Myocyte (in vitro differentiated cells): ENCODE data around the gene BRD1. TPM values are rescaled to one million over a fixed set of nuclear protein-coding genes. Genes with fewer than 3 reads are reported as not detected.

ENCODE experiments used
- DNase-seq: peaks from one replicate; pipeline ENCODE4 v3.0.0-alpha.2; 2012; ENCODE audit warnings: low read depth
- polyA plus RNA-seq: library from polyadenylated mRNA; unstranded; fragments of >200 nt; gene quantifications from one replicate; pipeline ENCODE4 v1.2.1, GENCODE V29; 2012; ENCODE audit warnings: missing spikeins
- total RNA-seq: library from RNA; depleted of rRNA; stranded (reverse); fragments of >200 nt; gene quantifications from 2 replicates; pipeline ENCODE4 v1.2.3, GENCODE V29; 2014

Gene BRD1
- total RNA-seq = 20.1 and 21.4 TPM in 2 replicates
- polyA plus RNA-seq = 15.5 TPM

DNA sequence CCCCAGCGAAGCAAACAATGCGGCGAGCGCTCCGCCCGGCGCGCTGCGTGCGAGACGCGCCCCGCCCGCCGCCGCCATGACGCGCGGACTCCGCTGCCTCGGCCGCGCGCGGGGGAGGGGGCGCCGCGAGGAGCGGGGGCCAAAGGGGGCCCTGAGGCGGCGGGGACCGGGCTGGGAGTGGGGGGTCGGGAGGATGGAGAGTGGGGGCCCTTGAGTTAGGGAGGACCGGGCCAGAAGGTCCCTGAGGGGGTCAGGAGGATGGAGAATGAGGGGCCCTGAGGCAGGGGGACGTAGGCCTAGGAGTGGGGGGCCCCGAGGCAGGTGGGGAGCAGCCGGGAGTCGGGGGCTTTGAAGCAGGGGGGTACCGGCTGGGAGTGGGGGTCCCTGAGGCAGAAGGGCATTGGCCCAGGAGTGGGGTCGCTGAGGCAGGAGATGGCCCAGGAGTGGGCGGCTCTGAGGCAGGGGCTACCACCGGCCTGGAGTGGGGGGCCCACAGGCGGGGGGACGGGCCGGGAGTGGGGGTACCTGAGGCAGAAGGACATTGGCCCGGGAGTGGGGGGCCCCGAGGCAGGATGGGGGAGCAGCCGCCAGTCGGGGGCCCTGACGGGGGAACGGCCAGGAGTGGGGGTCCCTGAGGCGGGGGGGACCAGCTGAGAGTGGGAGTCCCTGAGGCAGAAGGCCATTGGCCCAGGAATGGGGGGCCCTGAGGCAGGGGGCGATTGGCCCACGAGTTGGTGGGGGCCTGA is at the start of gene BRD1:
TSS of gene BRD1 (minus strand) at position 21 of the 746 bp plus-strand sequence. CDS start 3,556 bp downstream, outside the sequence.
- DNase-seq = peak; percentile 77

GRCh38 chr22:49873228-49873940 is 45.7 kb upstream of the BRD1 start:
- DNase-seq = no peak

GRCh38 chr22:49872347-49872746 is 44.7 kb upstream of the BRD1 start:
- DNase-seq = no peak

DNA sequence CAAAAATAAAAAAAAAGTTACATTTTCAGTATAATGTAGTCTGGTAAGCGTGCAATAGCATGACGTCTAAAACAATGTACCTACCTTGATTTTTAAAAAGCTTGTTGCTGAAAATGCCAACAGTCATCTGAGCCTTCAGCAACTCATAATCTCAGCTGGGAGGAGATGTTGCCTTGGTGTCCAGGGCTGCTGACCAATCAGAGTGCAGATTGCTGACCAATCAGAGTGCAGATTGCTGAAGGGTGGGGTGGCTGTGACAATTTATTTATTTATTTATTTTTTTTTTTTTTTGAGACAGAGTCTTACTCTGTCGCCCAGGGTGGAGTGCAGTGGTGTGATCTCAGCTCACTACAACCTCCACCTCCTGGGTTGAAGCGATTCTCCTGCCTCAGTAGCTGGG is 43.8 kb upstream of the BRD1 start:
- no peak for DNase-seq

GRCh38 chr22:49869845-49870712 is 42.4 kb upstream of the BRD1 start:
- DNase-seq = no peak

- no peak for DNase-seq
Measured at GRCh38 chr22:49869086-49869830, 41.6 kb upstream of the BRD1 start.

DNA sequence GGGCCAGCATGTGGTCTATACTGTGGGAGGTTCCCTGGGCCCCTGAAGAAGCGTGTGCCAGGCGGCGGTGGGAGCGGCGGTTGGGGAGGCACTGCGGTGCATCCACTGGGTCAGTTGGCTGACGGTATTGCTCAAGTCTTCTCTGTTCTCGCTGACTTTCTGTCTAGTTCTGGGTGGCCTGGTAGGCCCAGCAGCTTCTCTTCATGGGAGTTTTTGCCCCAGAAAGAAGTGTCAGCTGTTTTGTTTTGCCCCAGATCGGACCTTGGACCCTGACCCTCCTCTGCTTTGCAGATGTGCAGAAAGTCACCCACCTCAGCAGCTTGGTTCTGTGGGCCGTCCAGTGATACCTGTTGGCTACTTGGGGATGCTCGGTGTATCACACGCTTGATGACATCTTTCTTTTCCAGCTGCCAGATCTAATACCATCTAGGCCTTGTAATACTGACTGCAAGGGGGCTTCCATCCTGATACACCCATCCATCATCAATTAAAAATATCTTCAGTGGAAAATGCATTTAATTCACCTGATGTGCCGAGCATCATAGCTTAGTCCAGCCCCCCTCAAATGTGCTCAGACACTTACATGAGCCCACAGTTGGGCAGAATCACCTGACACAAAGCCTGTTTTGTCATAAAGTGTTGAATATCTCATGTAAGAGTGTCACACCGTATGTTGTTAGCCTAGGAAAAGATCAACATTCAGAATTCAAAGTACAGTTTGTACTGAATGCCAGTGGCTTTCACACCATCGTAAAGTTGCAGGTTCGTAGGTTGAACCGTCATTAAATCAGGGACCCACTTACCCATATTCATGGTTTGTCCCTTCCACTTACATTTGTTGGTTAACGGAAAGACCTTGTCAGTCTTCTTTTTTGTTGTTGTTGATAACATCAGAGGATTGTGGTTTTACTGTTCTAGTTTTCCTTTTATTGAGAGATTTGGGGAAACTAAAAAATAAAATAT is 39.9 kb upstream of the BRD1 start:
- no peak for DNase-seq

GRCh38 chr22:49866646-49867045 is 39.0 kb upstream of the BRD1 start:
- DNase-seq = no peak

GRCh38 chr22:49866134-49866533 is 38.5 kb upstream of the BRD1 start:
- DNase-seq = no peak

DNA sequence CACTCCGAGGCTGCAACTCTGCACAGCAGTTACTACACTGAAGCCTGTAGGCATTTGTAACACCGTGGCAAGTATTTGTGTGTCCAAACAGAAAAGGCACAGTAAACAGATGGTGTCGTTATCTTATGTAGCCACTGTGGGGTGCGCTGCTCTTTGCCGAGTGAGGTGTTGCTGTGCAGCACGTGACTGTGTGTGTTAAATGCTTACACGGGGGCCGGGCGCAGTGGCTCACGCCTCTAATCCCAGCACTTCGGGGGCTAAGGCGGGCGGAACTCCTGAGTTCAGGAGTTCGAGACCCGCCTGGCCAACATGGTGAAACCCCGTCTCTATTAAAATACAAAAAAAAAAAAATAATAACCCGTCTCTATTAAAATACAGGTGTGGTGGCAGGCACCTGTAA is 37.5 kb upstream of the BRD1 start:
- no peak for DNase-seq

- DNase-seq = peak; percentile 40
Measured at GRCh38 chr22:49863931-49864330, 36.3 kb upstream of the BRD1 start.

GRCh38 chr22:49862496-49862776 is 34.8 kb upstream of the BRD1 start:
- no peak for DNase-seq

GRCh38 chr22:49861642-49862495 is 34.2 kb upstream of the BRD1 start:
- DNase-seq = no peak

DNA sequence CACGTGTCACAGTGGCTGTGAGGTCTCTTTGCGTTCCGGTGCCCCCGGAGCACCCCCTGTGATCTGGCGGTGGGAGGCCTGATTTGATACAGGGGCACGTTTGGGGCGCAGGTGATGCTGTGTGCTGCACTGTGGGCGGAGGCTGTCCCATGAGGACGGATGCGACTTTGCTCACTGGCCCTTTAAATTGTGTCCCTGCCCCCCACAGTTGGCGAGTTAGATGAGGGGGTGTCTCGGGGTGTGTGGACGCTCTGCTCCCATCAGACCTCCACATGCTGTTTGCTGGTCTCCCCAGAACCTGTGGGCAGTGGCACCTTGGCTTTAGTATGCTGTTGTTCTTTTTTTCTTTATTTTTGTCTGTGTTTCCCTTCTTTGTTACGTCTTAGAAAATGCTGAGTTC is 31.2 kb upstream of the BRD1 start:
- DNase-seq = no peak

DNA sequence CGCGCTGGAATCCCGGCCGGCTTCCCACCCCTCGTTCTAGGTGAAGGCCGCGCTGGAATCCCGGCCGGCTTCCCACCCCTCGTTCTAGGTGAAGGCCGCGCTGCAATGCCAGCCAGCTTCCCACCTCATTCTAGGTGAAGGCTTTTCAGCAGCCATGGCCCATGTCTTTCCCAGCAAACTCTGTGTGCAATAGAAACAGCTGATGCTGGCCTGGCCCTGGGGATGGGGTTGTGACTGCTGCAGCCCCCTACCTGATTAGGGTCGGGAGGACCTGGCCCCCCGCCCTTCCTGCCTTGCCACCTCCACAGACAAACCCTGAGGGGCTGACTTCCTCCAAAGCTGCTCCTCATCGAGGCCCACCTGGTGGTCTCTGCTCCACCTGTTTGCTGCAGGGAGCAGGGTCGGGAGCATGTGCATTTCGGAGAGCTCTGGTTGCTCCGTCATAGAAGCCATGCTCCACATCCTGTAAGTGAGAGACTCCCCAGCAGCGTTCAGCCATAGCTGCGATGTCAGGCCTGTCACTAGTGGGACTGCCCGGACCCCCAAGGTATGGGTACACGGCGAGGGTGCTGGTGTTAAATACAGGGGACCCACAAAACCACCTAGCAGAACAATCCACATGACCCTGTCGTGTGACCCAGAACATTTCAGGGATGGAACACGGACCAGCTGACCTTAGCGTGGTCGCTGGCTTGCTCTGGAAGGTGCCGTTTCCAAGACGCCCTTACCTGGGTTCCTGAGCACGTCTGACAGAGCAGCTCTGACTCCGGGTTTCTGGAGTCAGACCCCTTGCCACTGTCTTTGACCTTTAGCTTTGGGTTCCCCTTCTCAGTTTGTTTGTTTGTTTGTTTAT is 29.3 kb upstream of the BRD1 start:
- DNase-seq = no peak

DNA sequence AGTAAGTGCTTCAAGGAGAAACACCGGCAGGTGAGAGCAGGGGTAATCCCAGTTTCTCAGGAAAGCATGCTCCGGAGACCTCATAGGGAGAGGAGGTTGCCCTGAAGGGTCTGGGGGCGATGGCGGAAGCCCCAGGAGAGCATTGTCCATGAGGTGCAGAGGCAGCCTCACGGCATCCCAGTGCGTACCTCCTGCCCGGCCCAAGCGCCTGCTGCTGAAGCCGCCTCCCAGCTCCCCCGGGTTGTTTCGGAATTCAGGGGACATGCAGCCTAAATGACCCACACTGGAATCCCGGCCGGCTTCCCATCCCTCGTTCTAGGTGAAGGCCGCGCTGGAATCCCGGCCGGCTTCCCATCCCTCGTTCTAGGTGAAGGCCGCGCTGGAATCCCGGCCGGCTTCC is 28.7 kb upstream of the BRD1 start:
- no peak for DNase-seq

DNA sequence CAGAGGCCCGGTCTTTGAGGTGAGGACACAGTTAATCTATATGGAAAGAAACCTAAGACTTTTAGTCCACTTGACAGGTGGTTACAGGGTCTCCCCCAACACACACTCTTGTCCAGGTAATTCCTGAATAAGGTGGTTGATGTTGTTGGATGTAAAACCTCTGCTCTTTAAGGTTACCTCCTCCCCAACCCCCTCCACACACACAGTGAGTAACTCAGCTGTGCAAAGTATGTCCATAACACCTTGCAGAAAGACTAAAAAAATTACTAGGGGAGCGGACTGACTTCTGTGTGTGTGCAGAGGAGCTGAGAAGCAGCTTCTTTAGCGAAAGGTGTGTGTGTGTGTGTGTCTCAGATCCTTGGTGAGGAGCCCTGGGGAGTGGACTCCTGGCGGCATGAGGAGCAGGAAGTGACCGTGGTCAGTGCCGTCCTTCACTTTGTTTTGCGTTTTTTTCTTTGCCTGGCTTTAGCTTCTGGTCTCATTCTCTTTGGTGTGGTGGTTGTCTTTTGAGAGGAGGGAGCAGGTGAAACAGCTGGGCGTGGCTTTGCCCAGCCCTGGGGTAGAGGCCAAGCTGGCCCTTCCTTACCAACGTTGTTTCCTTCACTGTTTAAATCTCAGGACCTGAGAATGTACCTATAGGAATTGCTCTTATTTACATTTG is 27.7 kb upstream of the BRD1 start:
- peak; percentile 56 for DNase-seq
